ENCODE results near the gene GUK1. TPM values are rescaled to one million over a fixed set of nuclear protein-coding genes. Genes with fewer than 3 reads are reported as not detected.
"Not testable (repeated sequence)": the region's sequence is repeated elsewhere in the genome, so short reads cannot be mapped to it uniquely, and the experiment has no call there.

The GUK1 gene
- total and polyA plus RNA-seq, 4 donors, result 247 to 973 (median 454) TPM

DNA sequence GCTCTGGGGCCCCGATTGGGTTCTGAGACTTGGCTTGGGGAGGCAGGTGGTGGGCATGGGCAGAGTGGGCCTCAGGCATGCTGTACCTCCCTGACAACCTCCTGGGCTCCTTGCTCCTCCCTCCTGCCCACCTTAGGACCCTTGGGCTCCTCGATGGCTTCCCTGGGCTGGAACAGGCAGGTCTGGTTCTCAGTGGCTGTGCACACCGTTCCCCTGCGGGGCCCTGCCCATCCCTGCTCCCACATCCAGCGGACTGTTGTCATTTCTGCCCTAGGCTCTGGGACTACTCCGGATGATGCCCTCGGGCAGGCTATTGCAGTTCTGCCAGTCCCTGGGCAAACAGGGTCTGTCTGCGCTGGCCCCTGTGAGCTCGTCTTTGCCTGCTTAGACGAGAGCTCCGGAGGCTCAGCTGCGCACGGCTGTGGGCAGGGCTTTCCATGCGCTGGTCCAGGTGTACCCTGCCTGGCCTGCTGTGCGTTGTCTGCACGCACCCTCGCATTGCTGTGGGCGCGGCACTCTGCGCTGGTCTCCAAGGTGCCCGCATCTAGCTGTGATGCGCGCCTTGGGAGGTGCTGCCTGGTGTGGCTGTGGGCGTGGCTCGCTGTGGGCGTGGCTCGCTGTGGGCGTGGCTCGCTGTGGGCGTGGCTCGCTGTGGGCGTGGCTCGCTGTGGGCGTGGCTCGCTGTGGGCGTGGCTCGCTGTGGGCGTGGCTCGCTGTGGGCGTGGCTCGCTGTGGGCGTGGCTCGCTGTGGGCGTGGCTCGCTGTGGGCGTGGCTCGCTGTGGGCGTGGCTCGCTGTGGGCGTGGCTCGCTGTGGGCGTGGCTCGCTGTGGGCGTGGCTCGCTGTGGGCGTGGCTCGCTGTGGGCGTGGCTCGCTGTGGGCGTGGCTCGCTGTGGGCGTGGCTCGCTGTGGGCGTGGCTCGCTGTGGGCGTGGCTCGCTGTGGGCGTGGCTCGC, 33.7 kb downstream of the GUK1 start:
- H3K36me3 ChIP-seq (ENCODE audit: control insufficient read depth in 1 of 2, insufficient read depth in 2 of 2, low read length in 1 of 2); H3K27ac ChIP-seq (ENCODE audit: low read depth in 1 of 2, low read length in 2 of 2); ATAC-seq (ENCODE audit: low FRiP score); H3K4me1 ChIP-seq (ENCODE audit: control insufficient read depth in 1 of 2, insufficient read depth in 2 of 2, low read length in 2 of 2); DNase-seq; intact Hi-C loops (cut with DNase I); H3K9me3 ChIP-seq (ENCODE audit: control insufficient read depth, low read length); H3K4me3 ChIP-seq (ENCODE audit: low read length in 2 of 2); H3K27me3 ChIP-seq (ENCODE audit: control insufficient read depth in 1 of 2, insufficient read depth in 2 of 2, low read length in 1 of 2): not testable (repeated sequence)
- WGBS, 2 donors, result 57 to 61% methylated on average over 30 to 39 of the region's 69 CpGs

DNA sequence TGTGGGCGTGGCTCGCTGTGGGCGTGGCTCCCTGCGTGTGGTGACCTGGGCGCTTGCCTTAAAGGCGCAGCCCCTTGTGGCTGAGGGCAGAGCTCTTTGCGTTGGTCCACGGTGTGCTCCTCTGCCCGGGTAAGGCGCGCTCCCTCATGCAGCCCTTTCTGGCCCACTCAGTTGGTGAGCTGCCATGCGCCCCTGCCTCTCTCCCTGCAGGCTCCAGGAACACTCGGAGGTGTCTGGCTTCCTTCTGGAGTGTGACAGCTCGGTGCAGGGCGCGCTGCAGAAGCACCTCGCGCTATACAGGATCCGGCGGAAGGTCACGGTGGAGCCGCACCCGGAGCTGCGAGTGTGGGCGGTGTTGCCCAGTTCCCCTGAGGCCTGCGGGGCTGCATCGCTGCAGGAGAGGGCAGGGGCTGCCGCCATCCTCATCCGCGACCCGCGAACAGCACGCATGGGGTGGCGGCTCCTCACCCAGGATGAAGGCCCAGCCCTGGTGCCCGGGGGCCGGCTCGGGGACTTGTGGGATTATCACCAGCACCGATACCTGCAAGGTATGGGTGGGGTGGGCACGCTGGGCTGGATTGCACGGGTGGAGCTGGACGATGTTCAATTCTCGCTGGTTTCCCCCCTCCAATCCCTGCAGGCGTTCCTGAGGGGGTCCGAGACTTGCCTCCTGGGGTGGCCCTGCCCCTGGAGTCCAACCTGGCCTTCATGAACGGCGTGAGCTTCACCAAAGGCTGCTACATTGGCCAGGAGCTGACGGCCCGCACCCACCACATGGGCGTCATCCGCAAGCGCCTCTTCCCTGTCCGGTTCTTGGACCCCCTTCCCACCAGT, 34.6 kb downstream of the GUK1 start:
- H3K4me3 ChIP-seq (ENCODE audit: low read length in 2 of 2), result no peak overlapping the region
- H3K36me3 ChIP-seq (ENCODE audit: control insufficient read depth in 1 of 2, insufficient read depth in 2 of 2, low read length in 1 of 2), result no peaks in the 10 kb centered on the region
- ATAC-seq (ENCODE audit: low FRiP score) (no peak), DNase-seq (no peak)
- H3K27ac ChIP-seq (ENCODE audit: low read depth in 1 of 2, low read length in 2 of 2), result no peak overlapping the region
- no peaks in the 10 kb centered on the region for H3K9me3 ChIP-seq (ENCODE audit: control insufficient read depth, low read length)
- intact Hi-C loops (cut with DNase I), result loop anchor here in 1 of 2 donors (5.0 kb wide), 1 partner anchor 47 kb away; no protein-coding TSS in a partner anchor
- WGBS, 2 donors, result 85 to 90% methylated on average over 51 to 52 of the region's 52 CpGs
- no peaks in the 10 kb centered on the region for H3K27me3 ChIP-seq (ENCODE audit: control insufficient read depth in 1 of 2, insufficient read depth in 2 of 2, low read length in 1 of 2)
- no peaks in the 10 kb centered on the region for H3K4me1 ChIP-seq (ENCODE audit: control insufficient read depth in 1 of 2, insufficient read depth in 2 of 2, low read length in 2 of 2)

DNA sequence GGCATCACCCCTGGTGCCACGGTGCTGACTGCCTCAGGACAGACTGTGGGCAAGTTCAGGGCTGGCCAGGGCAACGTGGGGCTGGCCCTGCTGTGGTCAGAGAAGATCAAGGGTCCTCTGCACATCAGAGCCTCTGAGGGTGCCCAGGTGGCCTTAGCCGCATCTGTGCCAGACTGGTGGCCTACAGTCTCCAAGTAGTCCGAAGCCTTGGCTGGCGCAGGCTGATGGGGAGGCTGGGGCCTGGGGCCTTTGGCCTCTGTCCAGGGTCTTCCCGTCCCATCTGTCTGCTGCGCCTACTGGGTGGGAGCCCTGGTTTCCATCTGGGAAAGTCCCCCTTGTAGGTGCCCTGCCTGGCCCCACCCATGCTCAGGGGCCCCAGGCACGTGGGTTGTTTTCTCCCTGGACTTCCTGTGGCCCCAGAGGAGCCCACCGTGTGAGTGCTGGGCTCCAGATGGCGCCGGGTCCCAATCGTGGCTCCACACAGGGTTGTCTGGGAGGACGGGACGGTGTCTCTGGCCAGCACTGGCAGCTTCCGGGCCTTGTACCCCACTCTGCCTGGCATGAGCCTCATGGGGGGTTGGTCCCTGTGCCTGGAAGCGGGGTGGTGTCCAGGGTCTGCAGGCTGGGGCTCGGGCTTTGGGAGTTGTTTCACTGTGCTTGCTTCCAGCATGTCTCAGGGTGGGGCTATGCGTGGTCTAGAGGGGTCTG, 35.4 kb downstream of the GUK1 start:
- Histone ChIP-seq H3K4me1 (ENCODE audit: control insufficient read depth in 1 of 2, insufficient read depth in 2 of 2, low read length in 2 of 2) (no peaks in the 10 kb centered on the region), H3K4me3 (ENCODE audit: low read length in 2 of 2) (no peak overlapping the region), H3K9me3 (ENCODE audit: control insufficient read depth, low read length) (no peaks in the 10 kb centered on the region), H3K27ac (ENCODE audit: low read depth in 1 of 2, low read length in 2 of 2) (no peak overlapping the region), H3K36me3 (ENCODE audit: control insufficient read depth in 1 of 2, insufficient read depth in 2 of 2, low read length in 1 of 2) (no peaks in the 10 kb centered on the region), H3K27me3 (ENCODE audit: control insufficient read depth in 1 of 2, insufficient read depth in 2 of 2, low read length in 1 of 2) (no peaks in the 10 kb centered on the region)
- no peak for DNase-seq
- 91 to 92% methylated on average over 18 of the region's 18 CpGs for WGBS, 2 donors
- intact Hi-C loops (cut with DNase I), result loop anchor here in 1 of 2 donors (5.0 kb wide), 1 partner anchor 48 kb away; no protein-coding TSS in a partner anchor
- ATAC-seq (ENCODE audit: low FRiP score), result no peak

DNA sequence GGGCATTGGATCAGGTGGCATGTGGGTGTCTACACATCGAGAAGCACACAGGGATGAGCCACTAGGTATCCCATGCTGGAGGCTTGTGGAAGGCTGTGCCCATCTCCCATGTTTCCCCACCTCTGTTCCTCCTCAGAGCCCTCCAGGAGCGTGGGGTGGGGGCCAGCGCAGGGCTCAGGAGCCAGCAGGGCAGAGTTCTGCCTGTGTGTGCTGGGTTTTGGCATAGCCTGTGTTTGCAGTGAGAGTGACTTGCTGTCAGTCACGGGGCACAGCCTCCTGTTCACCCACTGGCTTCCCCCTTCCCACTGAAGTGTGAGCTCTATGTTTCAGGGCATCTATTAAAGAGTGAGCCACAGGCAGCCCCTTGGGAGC, 35.9 kb downstream of the GUK1 start:
- Histone ChIP-seq H3K27ac (ENCODE audit: low read depth in 1 of 2, low read length in 2 of 2) (no peak overlapping the region), H3K4me1 (ENCODE audit: control insufficient read depth in 1 of 2, insufficient read depth in 2 of 2, low read length in 2 of 2) (no peaks in the 10 kb centered on the region), H3K4me3 (ENCODE audit: low read length in 2 of 2) (no peak overlapping the region), H3K9me3 (ENCODE audit: control insufficient read depth, low read length) (no peaks in the 10 kb centered on the region), H3K27me3 (ENCODE audit: control insufficient read depth in 1 of 2, insufficient read depth in 2 of 2, low read length in 1 of 2) (no peaks in the 10 kb centered on the region), H3K36me3 (ENCODE audit: control insufficient read depth in 1 of 2, insufficient read depth in 2 of 2, low read length in 1 of 2) (no peaks in the 10 kb centered on the region)
- WGBS, 2 donors, result 93 to 94% methylated on average over 4 of the region's 4 CpGs
- DNase-seq, result no peak
- ATAC-seq (ENCODE audit: low FRiP score), result no peak
- intact Hi-C loops (cut with DNase I), result loop anchor here in 1 of 2 donors (5.0 kb wide), 1 partner anchor 49 kb away; no protein-coding TSS in a partner anchor

DNA sequence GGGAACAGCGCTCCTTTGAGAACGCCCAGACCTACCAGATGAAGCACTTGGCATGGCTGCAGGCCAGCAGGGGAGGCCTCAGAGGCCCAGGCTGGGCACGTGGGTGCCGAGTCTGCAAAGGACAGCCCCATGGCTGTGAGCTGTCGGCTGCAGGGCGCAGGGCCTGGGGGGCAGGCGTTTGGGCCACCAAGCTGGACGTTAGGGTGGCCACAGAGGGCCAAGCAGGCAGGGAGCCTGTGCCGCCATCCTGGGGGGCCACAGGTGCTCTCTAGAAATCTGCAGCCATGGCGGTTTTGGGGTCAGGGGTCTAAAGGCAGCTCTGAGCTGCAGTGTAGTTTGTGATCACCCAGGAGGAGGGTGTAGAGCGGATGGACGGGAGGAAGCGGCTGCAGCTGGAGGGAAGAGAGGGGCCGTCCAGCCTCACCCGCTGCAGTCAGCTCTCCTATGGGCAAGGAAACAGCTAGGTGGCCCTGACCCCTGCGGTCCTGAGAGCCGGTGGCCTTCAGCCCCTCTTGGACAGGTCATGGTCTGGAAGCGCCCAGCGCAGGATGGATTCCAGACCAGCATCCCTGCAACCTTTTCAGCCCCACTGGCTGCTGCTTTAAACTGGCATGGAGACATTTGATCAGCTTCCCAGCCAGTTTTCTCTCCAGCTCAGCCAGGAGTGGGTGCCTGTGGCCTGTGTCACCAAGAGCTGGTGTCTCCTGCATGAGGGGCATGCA, 36.5 kb downstream of the GUK1 start:
- no peak for DNase-seq
- Histone ChIP-seq H3K9me3 (ENCODE audit: control insufficient read depth, low read length) (no peaks in the 10 kb centered on the region), H3K4me3 (ENCODE audit: low read length in 2 of 2) (no peak overlapping the region), H3K4me1 (ENCODE audit: control insufficient read depth in 1 of 2, insufficient read depth in 2 of 2, low read length in 2 of 2) (no peaks in the 10 kb centered on the region), H3K27ac (ENCODE audit: low read depth in 1 of 2, low read length in 2 of 2) (no peak overlapping the region), H3K36me3 (ENCODE audit: control insufficient read depth in 1 of 2, insufficient read depth in 2 of 2, low read length in 1 of 2) (no peaks in the 10 kb centered on the region), H3K27me3 (ENCODE audit: control insufficient read depth in 1 of 2, insufficient read depth in 2 of 2, low read length in 1 of 2) (no peaks in the 10 kb centered on the region)
- intact Hi-C loops (cut with DNase I), result loop anchor here in 1 of 2 donors (5.0 kb wide), 1 partner anchor 49 kb away; no protein-coding TSS in a partner anchor
- ATAC-seq (ENCODE audit: low FRiP score), result no peak
- WGBS, 2 donors, result 90 to 92% methylated on average over 17 to 19 of the region's 19 CpGs

DNA sequence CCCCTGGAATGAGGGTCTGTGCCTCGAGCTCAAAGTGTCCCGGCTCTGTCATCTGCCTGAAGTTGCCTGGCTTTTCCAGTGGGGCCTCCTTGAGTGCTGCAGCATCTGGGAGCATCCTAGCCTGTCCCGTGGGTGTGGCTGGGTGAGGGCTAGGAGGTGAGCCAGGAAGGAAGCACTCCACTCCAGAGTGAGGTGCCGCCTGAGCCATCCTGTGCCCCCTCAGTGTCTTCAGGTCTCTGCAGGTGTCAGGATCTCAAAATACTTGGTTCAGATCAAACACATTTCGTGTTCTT, 37.0 kb downstream of the GUK1 start:
- no peak overlapping the region for H3K4me3 ChIP-seq (ENCODE audit: low read length in 2 of 2)
- no peaks in the 10 kb centered on the region for H3K4me1 ChIP-seq (ENCODE audit: control insufficient read depth in 1 of 2, insufficient read depth in 2 of 2, low read length in 2 of 2)
- 91 to 94% methylated on average over 5 of the region's 5 CpGs for WGBS, 2 donors
- no peaks in the 10 kb centered on the region for H3K27me3 ChIP-seq (ENCODE audit: control insufficient read depth in 1 of 2, insufficient read depth in 2 of 2, low read length in 1 of 2)
- H3K27ac ChIP-seq (ENCODE audit: low read depth in 1 of 2, low read length in 2 of 2), result no peak overlapping the region
- no peaks in the 10 kb centered on the region for H3K36me3 ChIP-seq (ENCODE audit: control insufficient read depth in 1 of 2, insufficient read depth in 2 of 2, low read length in 1 of 2)
- DNase-seq, result no peak
- no peak for ATAC-seq (ENCODE audit: low FRiP score)
- intact Hi-C loops (cut with DNase I), result loop anchor here in 1 of 2 donors (5.0 kb wide), 1 partner anchor 50 kb away; no protein-coding TSS in a partner anchor
- no peaks in the 10 kb centered on the region for H3K9me3 ChIP-seq (ENCODE audit: control insufficient read depth, low read length)

DNA sequence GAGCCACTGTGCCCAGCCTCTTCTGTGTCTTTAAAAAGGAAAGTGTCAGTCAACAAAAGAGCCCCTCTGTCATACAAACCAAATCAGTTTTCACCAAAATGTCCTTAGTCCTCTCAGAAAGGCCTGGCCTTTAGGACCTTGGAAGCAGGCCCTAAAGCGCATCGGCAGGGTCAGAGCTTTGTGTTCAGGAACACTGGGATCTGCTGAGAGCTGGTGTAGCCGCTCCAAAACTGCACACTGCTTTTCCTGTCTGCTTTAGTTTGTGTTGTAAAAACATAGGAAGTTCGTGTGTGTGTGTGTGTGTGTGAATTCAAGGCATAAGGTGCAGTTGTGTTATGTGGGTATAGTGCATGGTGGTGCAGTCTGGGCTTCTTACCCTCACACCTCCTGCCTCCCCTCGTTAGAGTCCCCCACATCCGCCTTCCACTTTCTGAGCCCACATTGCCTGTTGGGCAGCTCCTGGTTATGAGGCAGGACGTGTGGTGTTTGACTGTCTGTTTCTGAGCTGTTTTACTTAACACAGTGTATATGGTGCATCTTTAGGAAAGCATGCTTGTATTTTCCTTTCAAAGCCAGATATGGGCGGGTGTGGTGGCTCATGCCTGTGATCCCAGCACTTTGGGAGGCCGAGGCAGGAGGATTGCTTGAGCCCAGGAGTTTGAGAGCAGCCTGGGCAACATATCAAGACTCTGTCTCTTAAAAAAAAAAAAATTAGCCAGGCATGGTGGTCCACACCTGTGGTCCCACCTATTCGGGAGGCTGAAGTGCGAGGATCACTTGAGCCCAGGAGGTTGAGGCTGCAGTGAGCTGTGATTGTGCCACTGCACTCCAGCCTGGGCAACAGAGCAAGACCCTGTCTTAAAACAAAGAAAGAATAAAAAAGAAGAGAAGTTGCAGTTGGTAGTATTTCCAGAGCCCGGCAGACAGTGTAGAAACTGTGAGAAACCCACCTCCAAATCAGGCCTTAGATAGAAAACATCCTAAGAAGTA, 37.9 kb downstream of the GUK1 start:
- intact Hi-C loops (cut with DNase I), result loop anchor here in 1 of 2 donors (5.0 kb wide), 1 partner anchor 51 kb away; no protein-coding TSS in a partner anchor
- DNase-seq (peak in 1 of 2 donors; percentile 27), ATAC-seq (ENCODE audit: low FRiP score) (no peak)
- Histone ChIP-seq H3K9me3 (ENCODE audit: control insufficient read depth, low read length) (no peaks in the 10 kb centered on the region), H3K36me3 (ENCODE audit: control insufficient read depth in 1 of 2, insufficient read depth in 2 of 2, low read length in 1 of 2) (no peaks in the 10 kb centered on the region), H3K4me1 (ENCODE audit: control insufficient read depth in 1 of 2, insufficient read depth in 2 of 2, low read length in 2 of 2) (no peaks in the 10 kb centered on the region), H3K27ac (ENCODE audit: low read depth in 1 of 2, low read length in 2 of 2) (no peak overlapping the region), H3K4me3 (ENCODE audit: low read length in 2 of 2) (no peak overlapping the region), H3K27me3 (ENCODE audit: control insufficient read depth in 1 of 2, insufficient read depth in 2 of 2, low read length in 1 of 2) (no peaks in the 10 kb centered on the region)
- 92 to 94% methylated on average over 12 of the region's 12 CpGs for WGBS, 2 donors

All from aorta (tissue), 5 donors.